Hematopoietic multipotent progenitor cell treated with erythropoietin and hydrocortisone succinate and interleukin-3 and kit ligand, for 4 days (in vitro differentiated cells): ENCODE measurements around the gene ZNRD2.
A peak's percentile ranks its signal among the peaks of the same experiment; 100 is the strongest.
"Not testable (repeated sequence)": the region's sequence is repeated elsewhere in the genome, so short reads cannot be mapped to it uniquely, and the experiment has no call there.

Experiments
- DNase-seq: peaks from one replicate; pipeline ENCODE4 v3.0.0-alpha.2; 2015

The ZNRD2 gene, protein sequence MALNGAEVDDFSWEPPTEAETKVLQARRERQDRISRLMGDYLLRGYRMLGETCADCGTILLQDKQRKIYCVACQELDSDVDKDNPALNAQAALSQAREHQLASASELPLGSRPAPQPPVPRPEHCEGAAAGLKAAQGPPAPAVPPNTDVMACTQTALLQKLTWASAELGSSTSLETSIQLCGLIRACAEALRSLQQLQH

GRCh38 chr11:65569973-65570918 lies at the start of gene ZNRD2:
TSS of gene ZNRD2 (plus strand) at chr11:65570477. CDS start at chr11:65570492, 15 bp downstream.
- DNase-seq = peak; percentile 99

GRCh38 chr11:65521777-65522521 lies 48.3 kb upstream of the ZNRD2 start:
- not testable (repeated sequence) for DNase-seq

GRCh38 chr11:65522718-65523630 lies 47.3 kb upstream of the ZNRD2 start:
- peak; percentile 93 for DNase-seq

GRCh38 chr11:65523631-65523968 lies 46.7 kb upstream of the ZNRD2 start:
- DNase-seq = not testable (repeated sequence)

DNA sequence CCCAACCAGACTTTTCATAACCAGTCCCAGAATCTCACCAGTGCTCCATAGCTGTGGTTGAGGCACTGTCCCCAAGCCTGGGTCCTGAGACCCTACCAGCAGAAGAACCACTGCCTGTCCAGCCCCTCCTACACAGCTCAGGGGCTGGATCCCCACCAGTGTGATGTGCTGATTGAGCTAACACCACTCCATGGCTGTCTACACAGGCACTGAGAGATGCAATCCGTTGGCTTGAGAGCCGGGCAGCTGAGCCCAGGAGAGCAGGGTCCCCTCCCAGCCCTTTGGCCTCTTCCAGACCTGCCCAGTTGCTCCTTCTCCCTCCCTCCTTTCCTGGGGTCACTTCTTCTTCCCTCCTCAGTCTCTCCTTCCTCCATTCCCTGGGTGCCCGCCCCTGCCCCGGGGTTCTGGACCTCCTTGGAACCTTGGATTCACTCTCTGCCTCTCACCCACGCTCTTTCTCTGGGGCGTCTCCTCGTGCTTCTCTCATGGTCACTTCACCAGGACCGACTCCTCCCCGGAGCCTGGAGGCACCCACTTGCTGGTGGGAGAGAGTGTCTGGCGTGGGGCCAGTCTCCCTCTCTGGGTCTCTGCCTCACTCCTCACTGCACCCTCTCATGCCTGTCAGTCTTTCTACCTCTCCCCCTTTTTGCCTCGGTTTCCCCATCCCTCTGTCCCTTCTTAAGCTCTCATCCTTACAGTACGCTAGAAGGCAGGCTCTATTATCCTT lies 46.1 kb upstream of the ZNRD2 start:
- no peak for DNase-seq

GRCh38 chr11:65524741-65525545 lies 45.3 kb upstream of the ZNRD2 start, which contains the start of gene SCYL1:
TSS of gene SCYL1 (plus strand) at chr11:65525083. CDS start at chr11:65525154, 71 bp downstream.
- peak; percentile 87 for DNase-seq

GRCh38 chr11:65525546-65526480 lies 44.5 kb upstream of the ZNRD2 start:
- peak; percentile 41 for DNase-seq

GRCh38 chr11:65526744-65527143 lies 43.5 kb upstream of the ZNRD2 start:
- DNase-seq = no peak

DNA sequence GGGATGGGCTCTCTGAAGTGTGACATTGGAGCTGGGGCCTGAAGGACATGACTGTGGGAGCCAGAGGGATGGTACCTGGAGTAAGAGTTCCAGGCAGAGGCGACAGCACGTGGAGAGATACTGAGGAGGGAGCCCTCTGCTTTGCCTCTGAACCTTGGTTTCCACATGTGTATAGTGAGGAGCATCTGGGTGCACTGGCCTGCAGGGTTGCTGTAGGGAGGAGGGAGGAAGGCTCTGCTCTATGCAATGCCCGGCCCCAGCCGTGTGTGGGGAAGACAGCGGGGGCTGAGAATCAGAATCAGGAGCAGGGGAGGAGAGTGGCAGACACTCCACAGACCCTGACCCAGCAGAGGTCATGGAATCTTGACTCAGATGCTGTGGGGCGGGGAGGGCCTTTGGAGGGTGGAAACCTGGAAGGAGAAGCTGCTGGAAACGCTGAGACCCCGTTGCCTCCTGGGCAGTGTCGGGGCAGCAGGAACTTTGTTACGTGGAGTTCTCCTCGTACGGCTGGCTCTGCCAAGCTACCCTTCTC lies 41.4 kb upstream of the ZNRD2 start:
- no peak for DNase-seq

DNA sequence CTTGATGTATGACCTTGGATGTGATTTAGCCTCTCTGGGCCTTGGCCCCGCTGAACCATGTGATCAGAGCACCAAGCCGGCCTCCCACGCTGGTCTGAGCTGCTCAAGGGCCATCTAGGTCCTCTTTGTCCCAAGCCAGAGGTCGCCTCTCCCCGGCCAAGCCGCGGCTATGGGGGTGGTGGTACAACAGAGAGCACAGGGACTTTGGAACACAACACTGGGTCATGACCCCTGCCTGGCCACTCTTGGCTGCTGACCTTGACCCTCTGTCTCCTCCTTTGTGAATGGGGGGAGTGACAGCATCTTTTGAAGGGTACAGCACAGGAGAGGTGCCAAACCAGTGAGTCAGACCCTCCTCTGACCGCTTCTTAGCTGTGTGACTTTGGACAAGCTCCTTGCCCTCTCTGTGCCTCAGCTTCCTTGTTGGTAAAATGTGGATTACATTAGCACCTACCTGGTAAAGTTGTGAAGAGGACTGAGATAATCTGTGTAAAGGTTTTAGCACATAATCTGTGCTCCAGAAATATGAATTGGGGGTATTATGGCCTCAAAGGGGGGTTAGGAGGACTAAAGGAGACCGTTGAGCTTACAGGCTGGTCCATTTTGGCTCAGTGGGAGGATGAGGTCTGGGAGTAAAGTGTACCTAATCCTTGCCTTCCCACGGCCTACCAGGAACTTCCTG lies 40.7 kb upstream of the ZNRD2 start:
- DNase-seq = no peak

GRCh38 chr11:65530157-65530496 lies 40.1 kb upstream of the ZNRD2 start:
- peak; percentile 69 for DNase-seq

DNA sequence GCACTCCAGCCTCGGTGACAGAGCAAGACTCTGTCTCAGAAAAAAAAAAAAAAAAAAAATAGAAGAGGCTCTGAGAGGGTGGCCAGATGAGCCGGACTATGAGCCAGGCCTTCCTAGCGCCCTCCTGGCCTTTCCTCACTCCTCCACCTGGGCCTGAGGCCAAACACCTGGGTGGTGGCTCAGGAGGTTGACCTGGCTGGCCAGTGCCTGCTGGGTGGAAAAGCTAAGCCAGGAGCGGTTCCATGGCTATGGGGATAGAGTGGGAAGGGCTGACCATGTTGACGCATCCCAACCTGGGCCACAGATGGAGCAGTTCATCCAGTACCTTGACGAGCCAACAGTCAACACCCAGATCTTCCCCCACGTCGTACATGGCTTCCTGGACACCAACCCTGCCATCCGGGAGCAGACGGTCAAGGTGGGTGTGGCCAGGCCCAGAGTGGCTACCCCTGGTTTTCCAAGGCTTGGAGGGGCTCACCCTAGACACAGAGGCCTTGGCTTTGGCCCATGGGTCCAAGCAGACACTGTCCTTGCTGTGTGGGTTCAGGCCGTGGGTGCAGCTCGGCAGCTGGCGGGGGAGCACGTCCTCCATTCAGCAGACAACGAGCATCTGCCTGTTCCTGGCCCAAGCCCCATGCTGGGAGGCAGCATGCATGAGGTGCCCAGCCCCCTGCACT lies 37.8 kb upstream of the ZNRD2 start:
- DNase-seq = no peak

DNA sequence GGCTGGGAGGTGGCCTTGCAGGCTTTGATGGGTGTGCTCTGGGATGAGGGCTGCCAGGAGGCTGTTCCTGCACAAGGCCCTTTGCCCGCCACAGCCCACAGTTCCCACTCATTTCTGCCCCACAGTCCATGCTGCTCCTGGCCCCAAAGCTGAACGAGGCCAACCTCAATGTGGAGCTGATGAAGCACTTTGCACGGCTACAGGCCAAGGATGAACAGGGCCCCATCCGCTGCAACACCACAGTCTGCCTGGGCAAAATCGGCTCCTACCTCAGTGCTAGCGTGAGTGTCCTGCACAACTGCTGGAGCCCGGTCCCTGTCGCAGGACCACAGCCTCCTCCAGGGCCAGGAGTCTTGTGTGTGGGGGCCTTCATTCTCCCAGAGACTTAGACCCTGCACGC lies 35.2 kb upstream of the ZNRD2 start:
- no peak for DNase-seq

DNA sequence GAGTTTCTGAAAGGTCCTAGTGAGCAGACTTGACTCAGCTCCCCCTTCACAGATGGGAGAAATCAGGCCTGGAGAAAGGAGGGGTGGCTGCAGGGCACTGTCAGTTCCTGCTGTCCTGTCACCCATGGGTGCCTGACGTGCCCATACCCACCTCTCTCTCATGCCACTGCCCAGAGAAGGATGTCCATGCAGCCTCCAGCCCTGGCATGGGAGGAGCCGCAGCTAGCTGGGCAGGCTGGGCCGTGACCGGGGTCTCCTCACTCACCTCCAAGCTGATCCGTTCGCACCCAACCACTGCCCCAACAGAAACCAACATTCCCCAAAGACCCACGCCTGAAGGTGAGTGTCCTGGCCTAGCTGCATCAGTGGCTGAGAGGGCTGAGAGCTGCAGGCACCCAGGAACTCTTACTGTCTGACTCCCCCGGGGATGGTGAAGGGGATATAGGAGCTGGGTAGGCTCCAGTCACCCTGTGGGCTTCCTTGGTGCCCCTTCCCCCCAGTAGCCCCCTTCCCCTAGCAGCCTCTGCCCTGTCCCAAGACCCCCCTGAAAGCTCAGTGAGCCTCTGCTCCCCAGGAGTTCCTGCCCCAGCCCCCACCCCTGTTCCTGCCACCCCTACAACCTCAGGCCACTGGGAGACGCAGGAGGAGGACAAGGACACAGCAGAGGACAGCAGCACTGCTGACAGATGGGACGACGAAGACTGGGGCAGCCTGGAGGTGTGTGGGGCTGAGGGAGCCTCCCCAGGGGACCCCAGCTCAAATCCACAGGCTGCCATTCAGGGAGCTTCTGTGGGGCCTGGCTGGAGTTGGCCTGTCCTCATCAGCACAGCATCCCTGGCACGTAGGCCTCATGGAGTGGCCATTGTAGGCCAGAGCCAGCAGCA lies 33.6 kb upstream of the ZNRD2 start:
- no peak for DNase-seq

DNA sequence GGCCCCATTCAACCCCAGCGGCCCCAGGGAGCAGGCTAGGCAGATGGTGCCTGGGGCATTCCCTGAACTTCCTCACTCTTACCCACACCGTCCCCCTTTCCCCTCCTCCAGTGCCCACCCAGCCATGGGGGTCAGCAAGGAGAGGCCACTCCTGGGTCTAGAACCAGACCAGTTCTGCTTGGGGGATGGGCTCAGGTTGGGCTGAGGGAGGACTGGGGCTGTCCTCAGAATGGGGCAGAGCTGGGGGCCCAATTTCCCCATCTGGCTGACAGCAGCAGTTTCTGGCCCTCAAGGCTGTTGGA lies 33.0 kb upstream of the ZNRD2 start:
- no peak for DNase-seq

- DNase-seq = no peak
Observed at GRCh38 chr11:65537620-65538231, 32.6 kb upstream of the ZNRD2 start.
